ENCODE results near the gene NYAP2. TPM values are rescaled to one million over a fixed set of nuclear protein-coding genes. Genes with fewer than 3 reads are reported as not detected.

The NYAP2 gene
- total RNA-seq, 1 donor from 2014 or later = not detected

DNA sequence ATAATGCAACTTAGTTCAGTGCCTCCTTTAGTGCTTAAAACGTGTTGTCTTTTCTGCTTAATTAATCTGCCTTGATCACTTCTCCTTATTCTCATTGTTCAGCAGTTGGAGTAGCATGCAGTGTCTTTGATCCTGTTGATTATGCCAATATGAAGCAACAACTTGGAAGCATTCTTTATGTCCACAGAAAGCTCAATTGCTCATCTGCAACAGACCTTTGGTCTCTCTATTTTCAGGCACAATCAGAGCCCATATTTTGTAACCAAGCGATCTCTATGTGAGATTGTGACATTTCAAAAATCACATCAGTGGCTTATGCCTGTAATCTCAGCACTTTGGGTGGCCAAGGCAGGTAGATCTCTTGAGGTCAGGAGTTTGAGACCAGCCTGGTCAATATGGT is 217.3 kb downstream of the NYAP2 start:
- H3K27ac Mint-ChIP-seq (ENCODE audit: unreplicated experiment) = no peak overlapping the region
- no peak for DNase-seq (ENCODE audit: low spot score)
- TF ChIP-seq, protein P1, sequence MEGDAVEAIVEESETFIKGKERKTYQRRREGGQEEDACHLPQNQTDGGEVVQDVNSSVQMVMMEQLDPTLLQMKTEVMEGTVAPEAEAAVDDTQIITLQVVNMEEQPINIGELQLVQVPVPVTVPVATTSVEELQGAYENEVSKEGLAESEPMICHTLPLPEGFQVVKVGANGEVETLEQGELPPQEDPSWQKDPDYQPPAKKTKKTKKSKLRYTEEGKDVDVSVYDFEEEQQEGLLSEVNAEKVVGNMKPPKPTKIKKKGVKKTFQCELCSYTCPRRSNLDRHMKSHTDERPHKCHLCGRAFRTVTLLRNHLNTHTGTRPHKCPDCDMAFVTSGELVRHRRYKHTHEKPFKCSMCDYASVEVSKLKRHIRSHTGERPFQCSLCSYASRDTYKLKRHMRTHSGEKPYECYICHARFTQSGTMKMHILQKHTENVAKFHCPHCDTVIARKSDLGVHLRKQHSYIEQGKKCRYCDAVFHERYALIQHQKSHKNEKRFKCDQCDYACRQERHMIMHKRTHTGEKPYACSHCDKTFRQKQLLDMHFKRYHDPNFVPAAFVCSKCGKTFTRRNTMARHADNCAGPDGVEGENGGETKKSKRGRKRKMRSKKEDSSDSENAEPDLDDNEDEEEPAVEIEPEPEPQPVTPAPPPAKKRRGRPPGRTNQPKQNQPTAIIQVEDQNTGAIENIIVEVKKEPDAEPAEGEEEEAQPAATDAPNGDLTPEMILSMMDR (IDR thresholded peaks at IDR 0.05; ENCODE audit: unreplicated experiment) = no peak
- H3K4me3 Mint-ChIP-seq (ENCODE audit: unreplicated experiment) = no peak overlapping the region
- H3K4me1 Mint-ChIP-seq (ENCODE audit: unreplicated experiment) = no peaks in the 10 kb centered on the region
- H3K36me3 Mint-ChIP-seq (ENCODE audit: low read depth, unreplicated experiment) = no peaks in the 10 kb centered on the region
- H3K9me3 Mint-ChIP-seq (ENCODE audit: unreplicated experiment) = no peaks in the 10 kb centered on the region
- no peaks in the 10 kb centered on the region for H3K27me3 Mint-ChIP-seq (ENCODE audit: unreplicated experiment)

DNA sequence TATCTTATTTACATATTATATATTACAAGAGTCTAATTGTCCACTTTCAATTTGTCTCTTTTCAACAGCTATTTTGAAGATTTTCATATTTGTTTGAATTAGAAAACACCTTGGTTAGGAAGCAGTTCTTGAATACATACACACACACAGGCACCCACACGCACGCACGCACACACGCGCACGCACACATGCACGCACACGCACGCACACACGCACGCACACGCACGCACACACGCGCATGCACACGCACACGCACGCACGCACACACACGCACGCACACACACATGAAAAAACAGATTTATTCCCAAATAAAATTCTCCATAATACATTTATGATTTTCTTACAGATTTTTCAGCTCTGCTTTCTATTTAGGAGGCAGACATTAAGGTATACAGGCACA is 220.7 kb downstream of the NYAP2 start:
- Mint-ChIP-seq H3K9me3 (ENCODE audit: unreplicated experiment) (no peaks in the 10 kb centered on the region), H3K4me1 (ENCODE audit: unreplicated experiment) (no peaks in the 10 kb centered on the region), H3K27me3 (ENCODE audit: unreplicated experiment) (no peaks in the 10 kb centered on the region), H3K27ac (ENCODE audit: unreplicated experiment) (no peak overlapping the region), H3K36me3 (ENCODE audit: low read depth, unreplicated experiment) (no peaks in the 10 kb centered on the region), H3K4me3 (ENCODE audit: unreplicated experiment) (no peak overlapping the region)
- TF ChIP-seq, protein P1 (IDR thresholded peaks at IDR 0.05; ENCODE audit: unreplicated experiment) = no peak
- no peak for DNase-seq (ENCODE audit: low spot score)

DNA sequence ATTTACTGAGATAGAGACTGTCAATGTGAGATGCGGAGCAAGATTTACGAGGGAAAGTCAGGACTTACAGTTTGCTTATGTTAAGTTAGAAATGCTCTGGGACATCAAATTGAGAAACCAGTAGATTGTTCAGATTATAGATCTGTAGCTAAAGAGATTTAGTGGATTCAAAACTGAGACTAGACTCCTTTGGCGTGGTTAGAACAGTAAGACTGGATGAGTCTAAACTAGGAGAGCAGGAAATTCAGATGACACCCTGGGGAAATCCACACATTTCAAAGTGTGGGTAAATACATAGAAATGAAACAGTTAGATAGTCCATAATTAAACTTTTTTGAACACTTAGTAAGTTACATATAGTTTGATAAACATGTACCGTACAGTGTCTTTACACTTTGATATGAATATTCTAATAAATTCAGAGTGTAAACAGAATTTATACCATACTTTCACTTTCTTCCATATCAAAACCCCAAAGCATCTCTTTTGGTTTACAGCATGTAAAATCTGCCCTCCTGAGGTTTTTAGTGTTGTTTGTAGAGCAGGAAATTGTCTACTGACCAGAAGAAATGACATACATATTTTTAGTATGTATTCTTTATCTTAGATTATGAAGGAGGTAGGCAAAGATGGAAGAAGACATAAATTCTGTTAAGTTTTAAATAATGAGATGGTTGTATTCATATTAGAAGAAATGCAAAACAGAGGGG is 231.5 kb downstream of the NYAP2 start:
- TF ChIP-seq, protein P1 (IDR thresholded peaks at IDR 0.05; ENCODE audit: unreplicated experiment) = no peak
- H3K36me3 Mint-ChIP-seq (ENCODE audit: low read depth, unreplicated experiment) = no peaks in the 10 kb centered on the region
- no peaks in the 10 kb centered on the region for H3K4me1 Mint-ChIP-seq (ENCODE audit: unreplicated experiment)
- H3K4me3 Mint-ChIP-seq (ENCODE audit: unreplicated experiment) = no peak overlapping the region
- no peak for DNase-seq (ENCODE audit: low spot score)
- H3K9me3 Mint-ChIP-seq (ENCODE audit: unreplicated experiment) = no peaks in the 10 kb centered on the region
- H3K27ac Mint-ChIP-seq (ENCODE audit: unreplicated experiment) = no peak overlapping the region
- no peaks in the 10 kb centered on the region for H3K27me3 Mint-ChIP-seq (ENCODE audit: unreplicated experiment)

DNA sequence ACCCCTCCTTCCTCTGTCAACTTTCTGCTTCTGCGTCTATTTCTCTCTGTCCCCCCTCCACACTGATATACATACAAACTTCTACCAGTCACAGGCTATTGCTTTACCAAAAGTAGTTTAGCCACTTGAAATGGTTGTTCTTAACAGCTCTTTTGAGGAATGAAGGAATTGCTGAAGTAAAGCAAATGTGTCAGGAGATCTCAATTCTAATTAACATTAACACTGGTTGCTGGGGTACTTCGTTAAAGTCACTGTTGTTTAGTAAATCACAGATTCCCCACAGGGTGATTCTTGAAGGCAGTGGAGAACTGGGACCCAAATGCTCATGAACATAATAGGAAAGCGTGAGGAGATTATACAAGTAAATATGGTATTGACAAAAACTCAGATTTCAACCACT is 232.8 kb downstream of the NYAP2 start:
- H3K9me3 Mint-ChIP-seq (ENCODE audit: unreplicated experiment) = no peaks in the 10 kb centered on the region
- H3K27ac Mint-ChIP-seq (ENCODE audit: unreplicated experiment) = no peak overlapping the region
- DNase-seq (ENCODE audit: low spot score) = no peak
- TF ChIP-seq, protein P1 (IDR thresholded peaks at IDR 0.05; ENCODE audit: unreplicated experiment) = no peak
- H3K36me3 Mint-ChIP-seq (ENCODE audit: low read depth, unreplicated experiment) = no peaks in the 10 kb centered on the region
- no peaks in the 10 kb centered on the region for H3K4me1 Mint-ChIP-seq (ENCODE audit: unreplicated experiment)
- no peak overlapping the region for H3K4me3 Mint-ChIP-seq (ENCODE audit: unreplicated experiment)
- no peaks in the 10 kb centered on the region for H3K27me3 Mint-ChIP-seq (ENCODE audit: unreplicated experiment)

DNA sequence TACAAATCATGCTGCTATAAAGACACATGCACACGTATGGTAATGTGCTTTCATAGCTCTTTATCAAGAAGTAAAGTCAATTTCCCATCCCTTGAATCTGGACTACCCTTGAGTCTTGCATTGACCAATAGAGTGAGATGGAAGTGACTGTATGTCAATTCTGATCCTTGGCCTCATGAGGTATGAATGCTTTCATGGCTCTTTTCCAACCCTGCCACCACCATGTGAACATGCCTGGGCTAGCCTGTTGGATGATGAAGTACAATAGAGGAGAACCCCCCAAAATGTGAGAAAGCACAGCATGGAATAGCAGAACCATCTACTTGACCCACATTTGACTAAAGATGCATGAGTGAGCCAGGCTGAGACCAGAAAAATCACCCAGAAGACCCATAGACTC is 237.0 kb downstream of the NYAP2 start:
- Mint-ChIP-seq H3K4me1 (ENCODE audit: unreplicated experiment) (no peaks in the 10 kb centered on the region), H3K27me3 (ENCODE audit: unreplicated experiment) (peaks cover 2% of the 10 kb centered on the region), H3K9me3 (ENCODE audit: unreplicated experiment) (no peaks in the 10 kb centered on the region), H3K36me3 (ENCODE audit: low read depth, unreplicated experiment) (no peaks in the 10 kb centered on the region), H3K4me3 (ENCODE audit: unreplicated experiment) (no peak overlapping the region), H3K27ac (ENCODE audit: unreplicated experiment) (no peak overlapping the region)
- no peak for DNase-seq (ENCODE audit: low spot score)
- TF ChIP-seq, protein P1 (IDR thresholded peaks at IDR 0.05; ENCODE audit: unreplicated experiment) = no peak

All from endothelial cell (in vitro differentiated cells).